HG03108 (cell line): ENCODE data around the gene KRT24.
"Not testable (repeated sequence)": the region's sequence is repeated elsewhere in the genome, so short reads cannot be mapped to it uniquely, and the experiment has no call there.

Experiments used
- ATAC-seq: cut with Tn5 transposase; IDR thresholded peaks from one replicate; pipeline ENCODE4 v1.9.1; 2021; ENCODE audit warnings: moderate library complexity; ENCODE audit not compliant: unreplicated experiment

Gene KRT24

DNA sequence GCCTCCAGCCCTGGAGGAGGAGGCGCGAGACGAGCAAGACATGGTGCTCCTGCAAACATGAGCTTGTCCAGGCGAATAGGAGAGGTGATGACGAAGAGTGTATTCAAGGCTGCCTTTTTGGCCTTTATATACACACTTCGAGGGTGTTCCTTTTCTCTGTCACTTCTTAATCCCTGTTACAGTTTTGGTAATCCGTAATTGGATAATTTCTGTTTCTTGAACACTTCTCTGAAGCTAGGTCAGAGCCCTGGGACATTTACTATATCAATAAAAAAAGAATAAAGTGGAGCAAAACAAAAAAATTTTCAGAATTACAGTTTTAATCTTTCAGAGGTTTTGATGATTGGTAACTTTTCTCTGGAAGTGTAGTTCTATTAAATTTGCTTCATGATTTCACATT lies at the start of gene KRT24:
TSS of gene KRT24 (minus strand) at position 101 of the 400 bp plus-strand sequence. CDS start at position 42, 59 bp downstream.
- ATAC-seq, result no peak

DNA sequence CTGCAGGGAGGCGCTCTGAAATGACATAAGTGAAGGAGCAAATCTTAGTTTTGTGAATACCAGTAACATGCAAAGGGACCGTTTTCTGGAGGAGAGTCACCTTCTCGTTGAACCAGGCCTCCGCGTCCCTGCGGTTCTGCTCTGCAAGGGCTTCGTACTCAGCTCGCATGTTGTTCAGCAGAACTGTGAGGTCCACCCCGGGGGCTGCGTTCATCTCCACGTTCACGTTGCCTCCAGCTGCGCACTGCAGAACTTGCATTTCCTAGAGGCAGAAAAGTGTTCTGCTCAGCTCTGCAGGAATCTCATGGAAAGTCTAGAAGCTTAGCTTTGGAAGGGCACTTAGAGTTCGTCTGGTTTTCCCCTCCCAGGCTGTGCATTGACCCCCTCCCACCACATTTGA lies 47.5 kb upstream of the KRT24 start:
- ATAC-seq, result no peak

DNA sequence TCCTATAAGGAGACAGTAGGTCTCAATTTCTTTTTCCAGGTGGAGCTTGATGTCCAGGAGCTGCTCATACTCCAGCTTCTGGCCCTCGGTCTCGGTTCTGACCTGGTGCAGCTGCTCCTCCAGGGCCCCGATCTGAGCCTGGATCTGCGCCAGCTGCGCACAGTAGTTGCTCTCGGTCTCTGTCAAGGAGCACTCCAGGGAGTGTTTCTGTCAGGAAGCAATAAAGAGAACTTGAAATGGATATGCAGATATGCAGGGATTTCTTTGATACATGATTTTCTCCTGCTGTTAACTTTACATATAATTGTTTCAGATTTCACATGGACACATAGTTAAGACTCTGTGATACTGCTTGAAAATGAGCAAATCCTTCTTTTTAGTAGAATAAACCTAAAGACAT lies 46.8 kb upstream of the KRT24 start:
- ATAC-seq, result no peak

DNA sequence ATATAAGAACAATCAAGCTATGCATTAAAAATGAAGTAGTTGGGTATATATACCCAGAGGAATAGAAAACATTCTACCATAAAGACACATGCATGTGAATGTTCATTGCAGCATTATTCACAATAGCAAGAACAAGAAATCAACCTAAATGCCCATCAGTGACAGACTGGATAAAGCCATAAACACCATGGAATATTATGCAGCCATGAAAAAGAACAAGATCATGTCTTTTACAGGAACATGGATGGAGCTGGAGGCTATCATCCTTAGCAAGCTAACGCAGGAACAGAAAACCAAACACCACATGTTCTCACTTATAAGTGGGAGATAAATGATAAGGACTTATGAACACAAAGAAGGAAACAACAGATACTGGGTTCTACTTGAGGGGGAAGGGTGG lies 45.1 kb upstream of the KRT24 start:
- ATAC-seq, result not testable (repeated sequence)

DNA sequence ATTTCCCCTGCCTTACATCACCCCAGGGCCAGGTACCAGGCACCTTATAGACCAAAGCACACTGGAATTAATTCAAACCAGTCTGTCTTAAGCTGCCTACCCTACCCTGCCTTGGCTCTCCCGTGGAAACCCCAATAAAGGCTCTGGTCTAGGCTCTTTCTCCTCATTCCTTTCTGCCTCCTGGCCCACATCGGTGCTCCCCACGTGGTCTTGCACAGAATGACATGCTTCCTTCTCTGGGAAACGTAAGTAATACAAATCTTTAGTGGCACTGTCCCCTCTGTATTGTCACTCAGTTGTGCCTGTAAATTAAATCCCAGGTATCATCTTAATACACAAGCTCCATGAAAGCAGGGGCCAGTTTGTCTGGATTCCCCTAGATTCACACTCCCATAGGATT lies 35.0 kb upstream of the KRT24 start:
- ATAC-seq, result no peak

DNA sequence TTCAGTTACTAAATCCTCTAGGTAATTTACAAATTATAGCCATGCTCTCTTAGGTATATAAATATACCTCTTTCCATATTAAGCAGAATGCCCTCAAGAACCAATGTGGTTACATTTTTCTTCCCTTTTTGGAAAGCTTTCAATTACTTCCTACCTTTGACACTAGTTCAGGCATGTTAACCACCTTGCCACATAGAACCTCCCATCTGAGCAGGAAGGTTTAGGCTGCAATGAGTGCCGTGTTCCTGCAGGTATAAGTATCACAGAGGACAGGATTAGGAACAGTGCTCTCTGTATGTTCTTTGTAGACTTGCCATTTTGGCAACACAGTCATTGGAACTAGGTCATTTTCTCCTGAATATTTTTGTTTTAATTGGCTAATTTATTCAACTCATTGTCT lies 31.5 kb upstream of the KRT24 start:
- no peak for ATAC-seq

DNA sequence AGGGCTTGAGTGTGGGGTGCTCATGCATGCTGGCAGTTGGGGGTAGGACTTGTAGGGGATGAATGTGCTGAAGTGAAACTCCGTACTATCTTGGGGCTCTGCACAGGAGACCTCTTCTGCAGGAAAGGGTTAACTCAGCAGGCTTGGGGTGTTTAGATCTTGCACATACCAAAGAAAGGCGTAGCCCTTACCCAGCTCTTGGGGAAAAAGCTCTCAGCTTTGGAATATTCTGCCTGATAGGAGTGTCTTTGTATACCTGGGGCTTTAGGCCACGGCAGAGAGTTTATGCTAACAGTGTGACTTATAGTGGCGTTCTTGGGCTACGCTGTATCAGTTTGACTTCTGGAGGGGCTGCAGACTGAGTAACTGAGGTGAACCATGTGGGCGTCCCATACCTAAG lies 30.5 kb upstream of the KRT24 start:
- no peak for ATAC-seq

DNA sequence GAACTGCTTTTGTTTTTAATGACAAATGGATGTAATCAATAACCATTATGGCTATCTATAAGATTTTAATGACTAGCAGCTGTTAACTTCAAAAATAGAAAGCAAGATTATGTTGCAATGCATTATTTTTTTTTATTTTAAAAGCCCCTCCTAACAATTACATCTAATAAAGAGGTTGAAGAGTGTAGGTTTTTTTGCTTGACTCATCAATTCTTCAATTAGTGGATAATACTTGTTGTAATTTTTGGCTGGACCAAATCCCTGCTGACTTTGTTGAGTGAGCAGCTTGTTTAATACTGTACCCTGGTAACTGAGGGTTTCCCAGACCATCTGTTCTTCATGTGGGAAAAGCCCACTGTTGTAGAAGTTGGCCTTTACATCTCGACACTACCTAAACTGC lies 27.4 kb upstream of the KRT24 start:
- ATAC-seq, result no peak

DNA sequence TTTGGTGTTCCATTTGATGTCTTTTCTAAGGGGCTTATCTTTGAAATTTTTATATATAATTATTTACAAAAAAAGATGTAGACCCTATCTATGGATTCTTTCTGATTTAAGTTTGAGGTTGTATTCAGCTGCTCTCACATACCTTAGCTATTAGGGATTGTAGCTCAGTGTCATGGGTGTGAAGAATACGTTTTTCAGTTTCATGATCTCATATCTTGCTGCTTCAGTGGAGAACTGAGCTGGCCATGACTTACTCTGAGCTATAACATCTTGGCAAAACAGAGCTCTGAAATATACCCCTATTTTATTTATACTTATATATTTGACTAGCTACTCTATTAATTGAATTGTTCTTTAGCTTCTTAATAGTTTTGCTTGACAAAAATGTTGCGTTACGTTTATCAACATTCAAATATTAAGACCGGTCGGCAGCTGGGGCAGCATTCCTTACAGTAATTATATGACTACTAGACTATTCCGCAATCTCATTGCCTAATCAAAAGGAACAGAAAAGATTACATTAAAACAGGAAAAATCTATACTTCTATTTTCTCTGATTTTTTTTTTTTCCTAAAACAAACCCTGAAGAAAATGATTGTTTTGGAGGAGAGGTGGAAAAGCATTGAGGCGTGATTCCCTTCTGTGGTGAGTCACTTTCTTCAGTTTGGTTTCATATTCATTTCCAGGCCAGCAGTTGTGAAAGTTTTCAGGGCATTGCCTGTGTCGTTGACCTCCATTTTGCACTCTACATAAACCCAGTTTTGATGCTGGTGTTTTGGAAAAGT lies 24.1 kb upstream of the KRT24 start:
- ATAC-seq, result no peak

DNA sequence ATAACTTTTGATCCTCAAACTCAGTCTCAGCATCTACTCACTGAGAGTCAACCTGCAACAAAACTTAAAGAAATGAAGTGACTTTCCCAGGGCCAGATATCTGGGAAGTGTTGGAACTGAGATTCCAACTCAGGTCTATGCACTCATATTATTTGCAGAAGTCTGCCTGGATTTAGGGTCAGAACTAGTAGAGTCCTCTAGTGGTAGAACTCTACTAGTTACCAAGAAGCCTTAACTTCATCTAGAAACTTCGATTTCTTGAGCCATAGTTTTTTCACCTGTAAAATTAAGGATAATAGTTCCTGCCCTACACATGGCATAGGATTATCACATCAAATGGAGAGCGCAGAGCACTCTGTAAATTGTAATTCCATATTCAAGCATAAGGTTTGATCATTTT lies 23.4 kb upstream of the KRT24 start:
- ATAC-seq, result no peak

DNA sequence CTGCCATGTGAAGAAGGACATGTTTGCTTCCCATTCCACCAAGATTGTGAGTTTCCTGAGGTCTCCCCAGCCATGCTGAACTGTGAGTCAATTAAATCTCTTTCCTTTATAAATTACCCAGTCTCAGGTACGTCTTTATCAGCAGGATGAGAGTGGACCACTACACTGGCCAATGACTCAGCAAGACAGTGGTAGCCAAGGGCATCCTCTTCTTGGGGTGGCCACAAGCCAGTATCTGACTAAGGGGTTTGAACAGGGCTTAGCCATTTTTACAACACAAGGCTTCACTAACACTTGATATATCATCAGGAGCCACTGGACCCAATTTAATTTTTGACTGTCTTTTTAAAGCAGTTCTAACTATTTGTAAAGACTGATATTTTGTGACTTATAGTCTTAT lies 21.1 kb upstream of the KRT24 start:
- no peak for ATAC-seq

DNA sequence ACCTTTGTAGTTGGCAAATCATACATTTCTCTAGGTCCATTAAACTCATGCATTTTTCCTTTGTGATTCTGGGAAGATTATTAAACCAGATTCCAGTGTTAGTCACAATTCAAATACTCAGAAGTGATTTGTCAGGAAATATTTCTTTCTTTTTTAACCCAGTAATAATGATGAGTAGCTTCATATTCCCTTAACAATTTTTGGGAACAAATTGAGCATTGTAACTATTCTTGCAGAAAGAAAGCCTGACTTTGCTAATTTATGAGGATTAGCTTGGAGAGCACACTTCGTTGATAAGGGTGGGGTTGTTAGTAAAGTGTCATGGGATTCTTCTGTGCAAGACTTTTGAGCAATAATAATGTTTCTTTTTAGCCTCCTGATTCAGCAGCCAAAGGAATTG lies 18.7 kb upstream of the KRT24 start:
- ATAC-seq, result no peak

DNA sequence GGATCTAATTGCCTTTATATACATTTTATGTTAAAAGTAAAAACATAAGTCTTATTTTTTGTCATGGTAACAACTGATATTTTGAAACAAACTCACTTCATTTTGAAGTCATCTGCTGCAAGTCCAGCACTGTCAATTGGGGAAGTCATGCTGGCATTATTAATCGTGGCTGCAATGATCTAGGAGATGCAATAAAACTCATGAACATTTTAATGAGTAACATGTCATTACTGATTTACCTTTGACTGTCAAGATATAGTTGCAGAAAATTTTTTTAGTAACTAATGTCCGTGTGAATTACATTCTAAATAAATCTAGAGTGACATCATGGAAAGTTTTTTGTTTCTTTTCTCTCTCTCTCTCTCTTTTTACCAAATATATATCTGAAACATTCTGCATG lies 17.3 kb upstream of the KRT24 start:
- no peak for ATAC-seq

DNA sequence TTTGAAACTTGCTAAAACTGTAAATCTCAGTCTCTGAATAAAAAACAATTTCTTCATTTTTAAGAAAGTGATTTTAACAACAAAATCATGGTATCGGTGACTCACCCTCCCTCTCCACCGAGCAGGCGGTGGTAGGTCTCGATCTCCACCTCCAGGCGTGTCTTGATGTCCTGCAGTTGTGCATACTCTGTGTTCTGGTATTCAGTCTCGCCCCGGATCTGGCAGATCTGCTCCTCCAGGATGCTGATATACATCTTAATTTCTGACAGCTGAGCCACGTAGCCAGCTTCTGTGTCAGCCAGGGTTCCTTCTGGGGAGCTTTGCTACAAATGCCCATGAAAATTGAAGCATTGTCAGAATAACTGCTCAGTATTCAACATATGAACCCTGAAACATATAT lies 15.4 kb upstream of the KRT24 start:
- no peak for ATAC-seq

DNA sequence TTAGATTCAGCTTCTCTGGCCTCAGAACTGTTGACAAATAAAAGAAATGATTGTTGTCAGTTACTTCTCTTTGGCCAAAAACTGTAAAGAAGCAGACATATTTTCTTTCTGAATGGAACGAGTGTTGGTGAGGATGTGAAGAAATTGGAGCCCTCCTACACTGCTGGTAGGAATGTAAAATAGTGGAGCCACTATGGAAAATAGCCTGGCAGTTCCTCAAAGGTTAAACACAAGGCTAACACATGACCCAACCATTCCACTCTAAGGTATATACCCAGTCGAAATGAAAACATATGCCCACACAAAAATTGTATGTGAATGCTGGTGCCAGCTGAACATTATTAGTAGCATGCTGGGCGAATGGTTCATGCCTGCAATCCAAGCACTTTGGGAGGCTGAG lies 14.2 kb upstream of the KRT24 start:
- no peak for ATAC-seq

DNA sequence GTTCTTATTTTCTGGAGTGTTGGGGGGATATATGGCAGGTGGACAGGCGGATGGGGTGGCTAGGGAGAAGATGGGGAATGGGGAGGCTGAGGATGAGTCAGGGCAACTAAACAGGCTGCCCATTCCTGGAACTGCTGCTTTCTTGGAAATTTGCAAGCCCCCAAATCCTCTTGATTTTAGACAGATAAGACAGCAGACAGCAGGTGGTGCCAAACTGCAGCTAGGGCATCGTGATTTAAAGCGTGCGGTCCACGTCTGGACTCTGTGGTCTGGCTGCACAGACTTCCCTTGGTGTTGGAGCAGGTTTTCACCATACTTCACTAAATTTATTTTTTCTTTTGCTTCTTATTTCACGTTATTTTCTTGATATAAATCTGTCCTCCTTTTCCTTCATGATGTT lies 10.9 kb upstream of the KRT24 start:
- no peak for ATAC-seq

DNA sequence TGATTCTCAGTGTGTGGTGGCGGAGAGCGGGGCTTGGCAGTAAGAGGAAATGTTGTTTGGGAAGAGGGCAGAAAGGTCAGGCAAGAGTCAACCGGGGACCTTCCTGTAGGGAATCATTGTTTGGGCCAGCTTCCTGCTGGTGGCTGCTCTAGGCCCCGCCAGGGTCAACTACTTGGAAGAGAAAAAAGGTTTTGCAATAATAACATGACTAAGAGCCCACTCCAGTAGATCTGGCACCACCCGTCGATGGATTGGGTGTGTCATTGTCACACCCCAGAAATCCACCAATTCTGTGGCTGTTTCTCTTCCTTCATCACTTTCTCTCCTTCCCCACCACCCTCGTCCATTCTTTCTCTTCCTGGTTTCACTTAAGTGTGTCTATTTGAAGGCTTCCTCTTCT lies 4.2 kb upstream of the KRT24 start:
- no peak for ATAC-seq

DNA sequence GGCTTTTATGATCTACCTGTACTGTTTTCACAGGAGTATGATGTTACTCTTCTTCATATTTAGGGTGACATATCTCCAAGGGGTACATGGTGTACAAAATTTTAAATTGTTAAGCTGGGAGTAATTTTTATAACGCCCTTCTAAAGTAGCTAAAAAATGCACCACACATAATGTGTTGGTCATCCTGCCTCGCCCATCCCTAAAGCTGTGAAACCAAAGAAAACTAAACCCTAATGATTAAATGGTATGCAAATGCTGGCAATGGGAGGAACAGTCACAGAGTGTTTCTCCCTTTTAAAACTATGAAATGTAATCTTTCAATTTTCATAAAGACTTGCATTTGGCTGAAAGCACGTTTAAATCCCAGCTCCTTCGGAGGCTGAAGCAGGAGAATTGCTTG lies 2.0 kb upstream of the KRT24 start:
- ATAC-seq, result no peak

DNA sequence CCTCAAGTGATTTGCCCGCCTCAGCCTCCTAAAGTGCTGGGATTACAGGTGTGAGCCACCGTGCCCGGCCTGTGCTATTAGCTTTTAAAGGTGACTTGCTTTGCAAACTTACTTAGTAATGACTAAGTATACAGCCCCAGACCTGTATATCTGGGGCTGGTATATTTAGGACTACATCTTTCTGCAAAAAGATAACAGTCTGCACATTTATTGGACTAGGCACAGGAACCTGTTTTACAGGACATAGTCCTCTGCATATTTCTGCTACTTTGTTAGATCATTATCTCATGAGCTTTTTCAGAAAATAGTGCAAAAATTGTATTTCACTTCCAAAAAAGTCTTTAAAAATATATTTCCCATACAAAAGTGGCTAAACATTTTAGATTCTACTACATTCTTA lies 1.3 kb downstream of the KRT24 start:
- no peak for ATAC-seq

DNA sequence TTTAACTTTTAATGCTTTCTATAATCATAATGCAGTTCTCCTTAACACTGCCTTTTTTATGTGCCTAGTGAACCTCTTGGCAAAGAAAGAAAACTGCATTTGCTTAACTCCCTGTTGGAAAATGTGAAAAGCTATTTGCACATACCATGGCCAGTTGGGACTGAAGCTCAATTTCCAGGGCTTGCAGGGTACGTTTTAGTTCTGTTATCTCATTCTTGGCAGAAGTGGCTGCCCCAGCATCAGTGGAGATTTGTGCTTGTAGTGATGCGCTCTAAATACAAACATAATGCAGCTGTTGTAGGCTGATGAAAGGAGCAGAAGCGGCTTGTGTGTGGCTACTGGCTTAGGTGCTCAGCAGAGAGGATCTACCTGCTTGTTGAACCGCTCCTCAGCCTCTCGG lies 3.7 kb downstream of the KRT24 start:
- ATAC-seq, result no peak

DNA sequence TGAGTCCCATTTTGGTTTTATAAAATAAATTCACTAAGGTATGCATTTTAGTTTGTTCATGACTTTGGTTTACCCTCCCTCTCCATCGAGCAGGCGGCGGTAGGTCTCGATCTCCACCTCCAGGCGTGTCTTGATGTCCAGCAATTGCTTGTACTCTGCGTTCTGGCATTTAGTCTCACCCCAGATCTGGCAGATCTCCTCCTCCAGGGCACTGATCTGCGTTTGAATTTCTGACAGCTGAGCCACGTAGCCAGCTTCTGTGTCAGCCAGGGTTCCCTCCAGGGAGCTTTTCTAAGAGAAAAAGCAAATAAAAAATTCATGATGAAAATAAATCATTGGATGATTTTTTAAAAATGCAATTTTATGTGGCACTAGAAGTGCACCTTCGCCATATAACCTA lies 4.2 kb downstream of the KRT24 start:
- no peak for ATAC-seq

DNA sequence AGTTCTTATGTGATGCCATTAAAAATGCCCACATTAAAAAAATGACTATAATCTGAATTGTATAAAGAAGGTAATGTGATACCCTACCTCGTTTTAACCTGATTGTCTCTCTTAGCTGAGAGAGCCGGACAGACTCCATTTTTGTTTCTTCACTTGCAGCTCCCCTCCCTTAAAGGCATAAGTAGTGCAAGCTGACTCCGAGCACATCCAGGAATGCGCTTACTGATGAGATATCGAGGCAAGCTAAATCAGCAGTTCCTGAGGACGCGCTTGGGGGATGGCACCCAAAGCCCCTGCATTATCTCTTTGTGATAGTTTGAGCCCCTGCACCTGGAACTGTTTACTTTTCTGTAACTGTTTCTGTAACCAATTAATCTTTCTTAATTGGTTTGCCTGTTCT lies 6.3 kb downstream of the KRT24 start:
- ATAC-seq, result no peak

DNA sequence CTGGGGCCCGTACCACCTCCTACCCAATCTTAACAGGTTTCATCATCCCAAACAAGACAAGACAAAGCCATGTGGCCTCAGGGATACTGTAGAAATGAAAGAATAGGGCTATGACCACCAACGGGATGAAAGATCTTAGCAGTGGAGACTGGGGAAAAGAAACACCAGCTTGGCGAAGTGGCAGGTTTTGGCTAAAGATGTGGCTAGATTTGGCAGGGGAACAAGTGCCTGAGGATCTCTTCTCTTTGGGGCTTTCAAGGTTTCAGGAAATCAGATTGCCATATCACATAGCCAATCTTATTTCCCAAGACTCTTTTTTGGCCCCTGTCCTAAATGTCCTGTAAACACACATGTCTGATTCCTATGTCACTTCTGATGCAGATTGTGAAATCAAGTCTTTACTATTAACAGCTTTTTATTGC lies 6.9 kb downstream of the KRT24 start:
- ATAC-seq, result no peak
